ENCODE data around the gene TRAPPC2L. TPM values are rescaled to one million over a fixed set of nuclear protein-coding genes. Genes with fewer than 3 reads are reported as not detected.

Gene TRAPPC2L
- total and polyA plus RNA-seq, 2 of the 13 experiments (the other 11 are each of a cell fraction or from before 2014, with no cell fraction given): 96.3 to 107 TPM

DNA sequence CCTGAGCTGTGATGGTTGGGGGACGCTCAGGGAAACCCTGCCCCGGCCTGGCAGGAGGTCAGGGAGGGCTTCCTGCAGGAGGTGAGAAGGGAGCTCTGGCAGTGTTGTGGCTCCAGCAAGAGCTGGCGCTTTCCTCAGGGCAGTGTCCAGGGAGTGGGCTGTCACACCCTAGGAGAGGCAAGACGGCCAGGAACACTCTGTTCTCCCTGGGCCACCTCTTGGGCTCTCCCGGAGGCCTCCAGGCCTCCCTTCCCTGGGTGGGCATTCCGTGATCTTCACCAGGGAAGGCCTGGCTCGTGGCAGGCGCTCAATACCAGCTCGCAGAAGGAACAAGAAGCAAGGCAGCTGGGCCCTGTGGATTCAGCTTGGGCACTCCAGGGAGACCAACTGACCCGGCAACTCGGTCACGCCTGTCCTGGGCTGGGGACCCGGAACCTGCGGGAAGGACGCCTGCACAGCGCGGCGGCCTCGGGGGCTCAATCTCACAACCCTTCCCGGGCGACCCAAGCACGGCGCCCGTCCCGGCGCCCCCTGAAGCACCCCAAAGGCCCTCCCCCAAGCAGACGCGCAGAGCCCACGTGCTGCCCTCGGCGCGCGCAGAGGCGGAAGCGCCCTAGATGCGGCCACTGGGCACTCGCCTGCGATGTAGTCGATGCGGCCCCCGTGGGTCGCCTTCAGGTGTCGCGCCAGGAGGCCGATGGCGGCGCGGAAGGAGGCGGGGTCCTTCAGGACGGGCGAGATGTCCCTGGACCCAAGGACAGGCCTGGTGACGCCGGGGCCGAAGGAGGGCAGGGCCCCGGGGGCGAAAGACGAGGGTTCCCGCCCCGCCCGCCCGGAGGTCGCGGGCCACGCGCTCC, 45.8 kb upstream of the TRAPPC2L start (continued):
- TF ChIP-seq, protein P1, sequence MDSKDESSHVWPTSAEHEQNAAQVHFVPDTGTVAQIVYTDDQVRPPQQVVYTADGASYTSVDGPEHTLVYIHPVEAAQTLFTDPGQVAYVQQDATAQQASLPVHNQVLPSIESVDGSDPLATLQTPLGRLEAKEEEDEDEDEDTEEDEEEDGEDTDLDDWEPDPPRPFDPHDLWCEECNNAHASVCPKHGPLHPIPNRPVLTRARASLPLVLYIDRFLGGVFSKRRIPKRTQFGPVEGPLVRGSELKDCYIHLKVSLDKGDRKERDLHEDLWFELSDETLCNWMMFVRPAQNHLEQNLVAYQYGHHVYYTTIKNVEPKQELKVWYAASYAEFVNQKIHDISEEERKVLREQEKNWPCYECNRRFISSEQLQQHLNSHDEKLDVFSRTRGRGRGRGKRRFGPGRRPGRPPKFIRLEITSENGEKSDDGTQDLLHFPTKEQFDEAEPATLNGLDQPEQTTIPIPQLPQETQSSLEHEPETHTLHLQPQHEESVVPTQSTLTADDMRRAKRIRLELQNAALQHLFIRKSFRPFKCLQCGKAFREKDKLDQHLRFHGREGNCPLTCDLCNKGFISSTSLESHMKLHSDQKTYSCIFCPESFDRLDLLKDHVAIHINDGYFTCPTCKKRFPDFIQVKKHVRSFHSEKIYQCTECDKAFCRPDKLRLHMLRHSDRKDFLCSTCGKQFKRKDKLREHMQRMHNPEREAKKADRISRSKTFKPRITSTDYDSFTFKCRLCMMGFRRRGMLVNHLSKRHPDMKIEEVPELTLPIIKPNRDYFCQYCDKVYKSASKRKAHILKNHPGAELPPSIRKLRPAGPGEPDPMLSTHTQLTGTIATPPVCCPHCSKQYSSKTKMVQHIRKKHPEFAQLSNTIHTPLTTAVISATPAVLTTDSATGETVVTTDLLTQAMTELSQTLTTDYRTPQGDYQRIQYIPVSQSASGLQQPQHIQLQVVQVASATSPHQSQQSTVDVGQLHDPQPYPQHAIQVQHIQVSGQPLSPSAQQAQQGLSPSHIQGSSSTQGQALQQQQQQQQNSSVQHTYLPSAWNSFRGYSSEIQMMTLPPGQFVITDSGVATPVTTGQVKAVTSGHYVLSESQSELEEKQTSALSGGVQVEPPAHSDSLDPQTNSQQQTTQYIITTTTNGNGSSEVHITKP (CRISPR knock-in tag; IDR thresholded peaks at IDR 0.05; ENCODE audit: low read depth): peak; percentile 79; the same call in 1 of the 2 replicates
- TF ChIP-seq ZNF564 (CRISPR knock-in tag; IDR thresholded peaks at IDR 0.05) (peak; percentile 94), FOXK1 (CRISPR knock-in tag; IDR thresholded peaks at IDR 0.05; ENCODE audit: borderline replicate concordance, low read depth) (0 out of 2 replicates have a peak, but pooled peaks have one; percentile 40), NFE2L1 (CRISPR knock-in tag; IDR thresholded peaks at IDR 0.05; ENCODE audit: borderline replicate concordance) (no peak; the same call in 1 of the 2 replicates), ADNP (CRISPR knock-in tag; IDR thresholded peaks at IDR 0.05) (no peak), SMAD1 (CRISPR knock-in tag; IDR thresholded peaks at IDR 0.05; ENCODE audit: borderline replicate concordance, low read depth) (no peak; the same call in 1 of the 2 replicates), PHF20 (CRISPR knock-in tag; IDR thresholded peaks at IDR 0.05) (peak; percentile 57; the same call in 1 of the 2 replicates), ZNF761 (CRISPR knock-in tag; conservative IDR thresholded peaks at IDR 0.05) (no peak), TSC22D2 (CRISPR knock-in tag; IDR thresholded peaks at IDR 0.05; ENCODE audit: borderline replicate concordance) (peak; percentile 73; the same call in 1 of the 2 replicates), IKZF4 (CRISPR knock-in tag; IDR thresholded peaks at IDR 0.05; ENCODE audit: borderline replicate concordance, low read depth, not compliant biosample characterization) (peak; percentile 64), HNRNPH1 (optimal IDR thresholded peaks at IDR 0.05; ENCODE audit: low read depth, low read length) (no peak), ZSCAN25 (CRISPR knock-in tag; IDR thresholded peaks at IDR 0.05) (no peak), ZFP36L1 (CRISPR knock-in tag; IDR thresholded peaks at IDR 0.05) (no peak), MAFG (CRISPR knock-in tag; IDR thresholded peaks at IDR 0.05) (no peak), BRD4 (CRISPR knock-in tag; IDR thresholded peaks at IDR 0.05) (peak; percentile 85; the same call in 1 of the 2 replicates), MEIS2 (CRISPR knock-in tag; IDR thresholded peaks at IDR 0.05) (no peak; the same call in none of the 2 replicates), POLR2AphosphoS5 (IDR thresholded peaks at IDR 0.05; ENCODE audit: low read depth, low read length) (0 out of 2 replicates have a peak, but pooled peaks have one; percentile 50), ZMAT5 (CRISPR knock-in tag; IDR thresholded peaks at IDR 0.05; ENCODE audit: borderline replicate concordance, low read depth) (no peak), FOXC1 (CRISPR knock-in tag; IDR thresholded peaks at IDR 0.05; ENCODE audit: borderline replicate concordance) (peak; percentile 78; the same call in 1 of the 2 replicates), SCMH1 (CRISPR knock-in tag; IDR thresholded peaks at IDR 0.05; ENCODE audit: borderline replicate concordance) (no peak), ZZZ3 (CRISPR knock-in tag; IDR thresholded peaks at IDR 0.05; ENCODE audit: borderline replicate concordance) (no peak; the same call in 1 of the 2 replicates)
- TF ChIP-seq, protein P2, sequence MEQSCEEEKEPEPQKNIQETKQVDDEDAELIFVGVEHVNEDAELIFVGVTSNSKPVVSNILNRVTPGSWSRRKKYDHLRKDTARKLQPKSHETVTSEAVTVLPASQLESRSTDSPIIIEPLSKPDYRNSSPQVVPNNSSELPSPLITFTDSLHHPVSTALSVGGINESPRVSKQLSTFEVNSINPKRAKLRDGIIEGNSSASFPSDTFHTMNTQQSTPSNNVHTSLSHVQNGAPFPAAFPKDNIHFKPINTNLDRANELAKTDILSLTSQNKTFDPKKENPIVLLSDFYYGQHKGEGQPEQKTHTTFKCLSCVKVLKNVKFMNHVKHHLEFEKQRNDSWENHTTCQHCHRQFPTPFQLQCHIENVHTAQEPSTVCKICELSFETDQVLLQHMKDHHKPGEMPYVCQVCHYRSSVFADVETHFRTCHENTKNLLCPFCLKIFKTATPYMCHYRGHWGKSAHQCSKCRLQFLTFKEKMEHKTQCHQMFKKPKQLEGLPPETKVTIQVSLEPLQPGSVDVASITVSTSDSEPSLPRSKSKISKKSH (CRISPR knock-in tag; IDR thresholded peaks at IDR 0.05; ENCODE audit: borderline replicate concordance): no peak

Data from HepG2 (cell line).